RWPE2 (cell line): ENCODE data around the gene ATP10A.

ENCODE experiments used
- ATAC-seq: fragments of 200-7000 bp; cut with Tn5 transposase; 3 replicates; pipeline ENCODE4 v1.9.1; 2021; ENCODE audit warnings: low read depth
- DNase-seq: peaks from one replicate; pipeline ENCODE4 v3.0.0-alpha.2; 2020; ENCODE audit warnings: low spot score
- H3K27ac ChIP-seq: fragments of 450-650 bp; 2 replicates; pipeline ENCODE4 v1.5.1; 2017; ENCODE audit warnings: mild to moderate bottlenecking; ENCODE audit not compliant: poor library complexity, severe bottlenecking
- H3K27me3 ChIP-seq: fragments of 250-450 bp; sonication (Bioruptor Pico); 2 replicates; pipeline ENCODE4 v1.5.1; 2021; ENCODE audit warnings: mild to moderate bottlenecking, moderate library complexity; ENCODE audit not compliant: insufficient read depth, poor library complexity, severe bottlenecking
- H3K36me3 ChIP-seq: fragments of 250-450 bp; sonication (Bioruptor Pico); 2 replicates; pipeline ENCODE4 v1.5.1; 2020; ENCODE audit warnings: low read depth, mild to moderate bottlenecking, moderate library complexity
- H3K4me1 ChIP-seq: fragments of 250-450 bp; sonication (Bioruptor Pico); 2 replicates; pipeline ENCODE4 v1.5.1; 2021; ENCODE audit warnings: mild to moderate bottlenecking, moderate library complexity; ENCODE audit not compliant: insufficient read depth, poor library complexity, severe bottlenecking
- H3K4me3 ChIP-seq: fragments of 250-450 bp; sonication (Bioruptor Pico); 2 replicates; pipeline ENCODE4 v1.5.1; 2021; ENCODE audit warnings: mild to moderate bottlenecking, moderate library complexity; ENCODE audit not compliant: severe bottlenecking
- H3K9me3 ChIP-seq: fragments of 250-450 bp; sonication (Bioruptor Pico); 2 replicates; pipeline ENCODE4 v1.5.1; 2021; ENCODE audit warnings: mild to moderate bottlenecking, moderate library complexity; ENCODE audit not compliant: severe bottlenecking
- CTCF ChIP-seq: fragments of 450-650 bp; IDR thresholded peaks from one replicate; pipeline ENCODE4 v1.5.1; 2017; ENCODE audit warnings: mild to moderate bottlenecking, moderate library complexity; ENCODE audit not compliant: poor library complexity, severe bottlenecking

Gene ATP10A

GRCh38 chr15:25847051-25847450 lies 16.1 kb downstream of the ATP10A start:
- TF ChIP-seq CTCF = no peak
- no peaks in the 10 kb centered on the region for H3K9me3 ChIP-seq
- no peaks in the 10 kb centered on the region for H3K36me3 ChIP-seq
- no peaks in the 10 kb centered on the region for H3K27me3 ChIP-seq
- H3K4me3 ChIP-seq = no peak overlapping the region
- DNase-seq (no peak), ATAC-seq (no peak)
- peaks cover 19% of the 10 kb centered on the region for H3K4me1 ChIP-seq
- H3K27ac ChIP-seq = no peak overlapping the region

GRCh38 chr15:25846377-25846776 lies 16.8 kb downstream of the ATP10A start:
- ATAC-seq (no peak), DNase-seq (no peak)
- Histone ChIP-seq H3K27me3 (no peaks in the 10 kb centered on the region), H3K27ac (no peak overlapping the region), H3K4me1 (peaks cover 19% of the 10 kb centered on the region), H3K9me3 (no peaks in the 10 kb centered on the region), H3K4me3 (no peak overlapping the region), H3K36me3 (no peaks in the 10 kb centered on the region)
- TF ChIP-seq CTCF = no peak

- no peak for DNase-seq
- no peak for ATAC-seq
- H3K36me3 ChIP-seq = no peaks in the 10 kb centered on the region
- no peak overlapping the region for H3K4me3 ChIP-seq
- H3K27ac ChIP-seq = no peak overlapping the region
- TF ChIP-seq CTCF = no peak
- H3K27me3 ChIP-seq = no peaks in the 10 kb centered on the region
- peaks cover 14% of the 10 kb centered on the region for H3K4me1 ChIP-seq
- no peaks in the 10 kb centered on the region for H3K9me3 ChIP-seq
Measured at GRCh38 chr15:25844981-25845680, 18.0 kb downstream of the ATP10A start.

GRCh38 chr15:25844542-25844941 lies 18.6 kb downstream of the ATP10A start:
- no peak overlapping the region for H3K27ac ChIP-seq
- no peaks in the 10 kb centered on the region for H3K9me3 ChIP-seq
- no peaks in the 10 kb centered on the region for H3K36me3 ChIP-seq
- no peaks in the 10 kb centered on the region for H3K27me3 ChIP-seq
- ATAC-seq = no peak
- no peak for TF ChIP-seq CTCF
- H3K4me1 ChIP-seq = peaks cover 8% of the 10 kb centered on the region
- no peak overlapping the region for H3K4me3 ChIP-seq
- DNase-seq = no peak

- ATAC-seq (no peak), DNase-seq (no peak)
- no peaks in the 10 kb centered on the region for H3K36me3 ChIP-seq
- no peak overlapping the region for H3K4me3 ChIP-seq
- H3K27ac ChIP-seq = no peak overlapping the region
- no peaks in the 10 kb centered on the region for H3K9me3 ChIP-seq
- peaks cover 4% of the 10 kb centered on the region for H3K4me1 ChIP-seq
- no peaks in the 10 kb centered on the region for H3K27me3 ChIP-seq
- no peak for TF ChIP-seq CTCF
Measured at GRCh38 chr15:25844076-25844475, 19.1 kb downstream of the ATP10A start.
